ENCODE results near the gene CYP24A1.

The CYP24A1 gene

DNA sequence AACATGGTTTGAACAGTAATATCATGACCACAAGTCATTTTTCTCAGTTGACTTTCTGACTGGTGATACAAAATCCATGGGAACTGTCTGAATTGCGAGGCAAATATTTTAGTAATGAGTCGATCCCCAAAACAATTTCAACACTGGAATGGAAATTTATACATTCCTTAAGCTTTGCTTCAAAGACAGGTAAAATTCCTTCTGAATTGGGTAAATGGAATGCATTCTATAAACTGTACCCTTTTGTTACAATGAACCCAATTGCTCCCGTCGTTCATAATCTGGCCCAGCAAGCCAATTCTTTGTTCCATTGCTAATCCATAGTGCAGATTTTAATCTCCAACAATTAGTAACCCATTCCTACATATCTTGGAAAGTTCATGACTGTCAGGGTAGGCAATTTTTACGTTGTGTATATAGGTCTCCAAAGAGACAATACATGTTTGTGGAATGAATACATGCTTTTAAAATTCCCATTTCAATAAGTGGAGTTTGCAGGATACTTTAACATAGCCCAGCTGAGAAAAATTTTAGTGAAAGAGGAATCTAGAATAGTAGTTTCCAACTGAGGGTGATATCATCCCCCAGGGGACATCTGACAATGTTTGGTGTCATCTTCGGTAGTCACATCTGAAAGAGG, 32.7 kb downstream of the CYP24A1 start:
- 90 to 91% methylated on average over 2 to 4 of the region's 6 CpGs for WGBS, 2 experiments (ENCODE audit: insufficient coverage in 2 of 2)
- no peaks in the 10 kb centered on the region for H3K36me3 ChIP-seq (ENCODE audit: control insufficient read depth, insufficient read depth, low read length)
- H3K4me1 ChIP-seq (ENCODE audit: control insufficient read depth, insufficient read depth, low read length, poor library complexity, severe bottlenecking) = peaks cover 4% of the 10 kb centered on the region
- H3K9me3 ChIP-seq (ENCODE audit: control insufficient read depth, low read length) = peaks cover 4% of the 10 kb centered on the region
- no peak overlapping the region for H3K4me3 ChIP-seq (ENCODE audit: extremely low read depth, insufficient read depth, low read length, poor library complexity, severe bottlenecking)
- no peak overlapping the region for H3K27ac ChIP-seq (ENCODE audit: low read depth, low read length, severe bottlenecking)

GRCh38 chr20:54140486-54140885, 33.3 kb downstream of the CYP24A1 start:
- H3K27ac ChIP-seq (ENCODE audit: low read depth, low read length, severe bottlenecking) = no peak overlapping the region

GRCh38 chr20:54140067-54140466, 33.7 kb downstream of the CYP24A1 start:
- H3K9me3 ChIP-seq (ENCODE audit: control insufficient read depth, low read length) = peaks cover 13% of the 10 kb centered on the region
- H3K4me1 ChIP-seq (ENCODE audit: control insufficient read depth, insufficient read depth, low read length, poor library complexity, severe bottlenecking) = peaks cover 4% of the 10 kb centered on the region
- no peak overlapping the region for H3K4me3 ChIP-seq (ENCODE audit: extremely low read depth, insufficient read depth, low read length, poor library complexity, severe bottlenecking)
- 96 to 97% methylated on average over 3 to 6 of the region's 6 CpGs for WGBS, 2 experiments (ENCODE audit: insufficient coverage in 2 of 2)
- no peaks in the 10 kb centered on the region for H3K36me3 ChIP-seq (ENCODE audit: control insufficient read depth, insufficient read depth, low read length)
- no peak overlapping the region for H3K27ac ChIP-seq (ENCODE audit: low read depth, low read length, severe bottlenecking)

More at GRCh38 chr20:54140486-54140885, 33.3 kb downstream of the CYP24A1 start:
- no peaks in the 10 kb centered on the region for H3K36me3 ChIP-seq (ENCODE audit: control insufficient read depth, insufficient read depth, low read length)
- peaks cover 4% of the 10 kb centered on the region for H3K4me1 ChIP-seq (ENCODE audit: control insufficient read depth, insufficient read depth, low read length, poor library complexity, severe bottlenecking)
- peaks cover 8% of the 10 kb centered on the region for H3K9me3 ChIP-seq (ENCODE audit: control insufficient read depth, low read length)
- WGBS, 2 experiments (ENCODE audit: insufficient coverage in 2 of 2) = 80 to 100% methylated on average over 1 of the region's 3 CpGs
- H3K4me3 ChIP-seq (ENCODE audit: extremely low read depth, insufficient read depth, low read length, poor library complexity, severe bottlenecking) = no peak overlapping the region

DNA sequence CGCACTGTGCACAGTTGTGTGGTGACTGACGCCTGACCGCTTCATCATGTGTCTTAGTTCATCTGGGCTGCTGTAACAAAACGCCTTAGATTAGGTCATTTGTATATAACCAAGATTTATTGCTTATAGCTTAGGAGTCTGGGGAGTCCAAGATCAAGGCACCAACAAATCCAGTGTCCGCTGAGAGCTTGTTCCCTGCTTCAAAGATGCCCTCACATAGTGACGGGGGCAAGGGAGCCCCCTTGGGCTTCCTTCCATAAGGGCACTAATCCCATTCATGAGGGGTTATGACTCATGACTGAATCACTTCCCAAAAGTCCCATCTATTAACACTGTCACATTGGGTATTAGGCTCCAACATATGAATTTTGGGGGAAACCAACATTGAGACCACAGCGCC, 34.6 kb downstream of the CYP24A1 start:
- Histone ChIP-seq H3K27ac (ENCODE audit: low read depth, low read length, severe bottlenecking) (no peak overlapping the region), H3K4me3 (ENCODE audit: extremely low read depth, insufficient read depth, low read length, poor library complexity, severe bottlenecking) (no peak overlapping the region), H3K4me1 (ENCODE audit: control insufficient read depth, insufficient read depth, low read length, poor library complexity, severe bottlenecking) (peaks cover 12% of the 10 kb centered on the region), H3K36me3 (ENCODE audit: control insufficient read depth, insufficient read depth, low read length) (no peaks in the 10 kb centered on the region), H3K9me3 (ENCODE audit: control insufficient read depth, low read length) (peaks cover 17% of the 10 kb centered on the region)
- 94 to 97% methylated on average over 5 to 6 of the region's 7 CpGs for WGBS, 2 experiments (ENCODE audit: insufficient coverage in 2 of 2)

DNA sequence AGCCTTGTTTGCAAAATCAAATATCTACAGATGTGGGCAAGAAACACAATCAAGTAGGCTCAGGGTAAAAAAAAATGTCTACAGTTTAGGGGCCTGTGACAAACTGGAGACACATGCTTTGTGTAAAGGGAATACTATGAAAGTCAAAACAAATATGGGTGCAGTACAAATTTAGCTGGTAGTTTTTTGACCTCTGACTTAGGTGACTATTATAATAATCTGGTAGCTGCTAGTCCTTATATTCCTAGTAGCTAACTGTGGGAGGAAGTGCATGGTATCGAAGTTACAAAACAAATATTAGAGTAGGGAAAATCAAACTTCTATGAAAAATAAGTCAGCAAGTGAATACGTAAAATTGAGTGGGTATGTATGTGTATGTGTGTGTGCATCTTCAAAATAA, 35.4 kb downstream of the CYP24A1 start:
- Histone ChIP-seq H3K4me3 (ENCODE audit: extremely low read depth, insufficient read depth, low read length, poor library complexity, severe bottlenecking) (no peak overlapping the region), H3K9me3 (ENCODE audit: control insufficient read depth, low read length) (peaks cover 17% of the 10 kb centered on the region), H3K36me3 (ENCODE audit: control insufficient read depth, insufficient read depth, low read length) (no peaks in the 10 kb centered on the region), H3K4me1 (ENCODE audit: control insufficient read depth, insufficient read depth, low read length, poor library complexity, severe bottlenecking) (peaks cover 19% of the 10 kb centered on the region), H3K27ac (ENCODE audit: low read depth, low read length, severe bottlenecking) (no peak overlapping the region)
- no CpG with 5 or more reads among the region's 2 CpGs for WGBS, 2 experiments (ENCODE audit: insufficient coverage in 2 of 2)

- WGBS, 2 experiments (ENCODE audit: insufficient coverage in 2 of 2) = 92 to 94% methylated on average over 5 of the region's 5 CpGs
- no peak overlapping the region for H3K27ac ChIP-seq (ENCODE audit: low read depth, low read length, severe bottlenecking)
- peaks cover 17% of the 10 kb centered on the region for H3K9me3 ChIP-seq (ENCODE audit: control insufficient read depth, low read length)
- H3K4me3 ChIP-seq (ENCODE audit: extremely low read depth, insufficient read depth, low read length, poor library complexity, severe bottlenecking) = no peak overlapping the region
- peaks cover 32% of the 10 kb centered on the region for H3K4me1 ChIP-seq (ENCODE audit: control insufficient read depth, insufficient read depth, low read length, poor library complexity, severe bottlenecking)
- H3K36me3 ChIP-seq (ENCODE audit: control insufficient read depth, insufficient read depth, low read length) = no peaks in the 10 kb centered on the region
Observed at GRCh38 chr20:54137115-54137514, 36.7 kb downstream of the CYP24A1 start.

DNA sequence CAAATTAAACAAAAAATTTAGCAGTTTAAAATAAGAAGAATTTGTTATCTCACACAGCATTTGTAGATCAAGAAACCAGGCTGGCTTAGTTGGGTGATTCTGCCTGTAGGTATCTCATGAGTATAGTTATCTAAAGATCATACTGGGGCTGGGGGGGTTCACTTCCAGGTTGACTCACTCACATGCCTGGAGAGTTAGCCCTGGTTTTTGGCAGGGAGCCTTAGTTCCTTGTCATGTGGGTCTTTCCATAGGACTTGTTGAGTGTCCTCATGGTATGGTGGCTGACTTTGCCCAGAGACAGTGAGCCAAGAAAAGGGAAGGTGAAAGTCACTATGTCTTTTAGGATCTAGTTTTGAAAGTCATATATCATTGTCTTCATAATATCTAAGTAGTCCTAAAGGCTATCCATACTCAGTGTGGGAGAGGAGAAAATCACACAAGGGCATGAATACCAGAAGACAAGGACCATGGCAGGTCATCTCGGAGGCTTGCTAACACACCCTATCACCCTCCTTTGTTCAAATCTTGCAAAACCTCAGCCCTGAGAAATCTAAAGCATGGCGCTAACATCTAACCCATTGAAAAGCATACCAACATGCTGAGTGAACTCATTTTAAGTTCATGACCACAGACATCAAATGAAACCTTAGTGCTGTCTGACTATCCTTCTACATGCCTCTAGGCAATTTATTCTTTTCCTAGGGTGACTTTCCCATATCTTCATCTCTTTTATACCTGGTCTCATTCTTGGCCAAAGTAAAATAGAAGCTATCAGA, 39.2 kb downstream of the CYP24A1 start:
- no peak overlapping the region for H3K4me3 ChIP-seq (ENCODE audit: extremely low read depth, insufficient read depth, low read length, poor library complexity, severe bottlenecking)
- peaks cover 33% of the 10 kb centered on the region for H3K4me1 ChIP-seq (ENCODE audit: control insufficient read depth, insufficient read depth, low read length, poor library complexity, severe bottlenecking)
- H3K36me3 ChIP-seq (ENCODE audit: control insufficient read depth, insufficient read depth, low read length) = no peaks in the 10 kb centered on the region
- WGBS, 2 experiments (ENCODE audit: insufficient coverage in 2 of 2) = 100% methylated on average over 1 to 2 of the region's 2 CpGs
- peaks cover 17% of the 10 kb centered on the region for H3K9me3 ChIP-seq (ENCODE audit: control insufficient read depth, low read length)
- no peak overlapping the region for H3K27ac ChIP-seq (ENCODE audit: low read depth, low read length, severe bottlenecking)

- H3K36me3 ChIP-seq (ENCODE audit: control insufficient read depth, insufficient read depth, low read length) = no peaks in the 10 kb centered on the region
- no peak overlapping the region for H3K4me3 ChIP-seq (ENCODE audit: extremely low read depth, insufficient read depth, low read length, poor library complexity, severe bottlenecking)
- peaks cover 29% of the 10 kb centered on the region for H3K4me1 ChIP-seq (ENCODE audit: control insufficient read depth, insufficient read depth, low read length, poor library complexity, severe bottlenecking)
- peaks cover 17% of the 10 kb centered on the region for H3K9me3 ChIP-seq (ENCODE audit: control insufficient read depth, low read length)
- 55 to 76% methylated on average over 3 to 5 of the region's 6 CpGs for WGBS, 2 experiments (ENCODE audit: insufficient coverage in 2 of 2)
- H3K27ac ChIP-seq (ENCODE audit: low read depth, low read length, severe bottlenecking) = peak overlapping the region; percentile 86
Observed at GRCh38 chr20:54133434-54134427, 40.1 kb downstream of the CYP24A1 start.

- Histone ChIP-seq H3K4me1 (ENCODE audit: control insufficient read depth, insufficient read depth, low read length, poor library complexity, severe bottlenecking) (peaks cover 29% of the 10 kb centered on the region), H3K9me3 (ENCODE audit: control insufficient read depth, low read length) (peaks cover 17% of the 10 kb centered on the region), H3K27ac (ENCODE audit: low read depth, low read length, severe bottlenecking) (peak overlapping the region; percentile 86), H3K4me3 (ENCODE audit: extremely low read depth, insufficient read depth, low read length, poor library complexity, severe bottlenecking) (no peak overlapping the region), H3K36me3 (ENCODE audit: control insufficient read depth, insufficient read depth, low read length) (no peaks in the 10 kb centered on the region)
- 55 to 56% methylated on average over 5 to 6 of the region's 6 CpGs for WGBS, 2 experiments (ENCODE audit: insufficient coverage in 2 of 2)
Observed at GRCh38 chr20:54132612-54133433, 41.0 kb downstream of the CYP24A1 start.

Measured in mesodermal cell (in vitro differentiated cells).